SIG-M5 (cell line): ENCODE data around the gene ASCL3.
"Not testable (repeated sequence)": the region's sequence is repeated elsewhere in the genome, so short reads cannot be mapped to it uniquely, and the experiment has no call there.

Experiments used
- DNase-seq: peaks from one replicate; lab custom pipeline; 2025; lab: John Stamatoyannopoulos, UW

Gene ASCL3

GRCh38 chr11:8942518-8943066 lies at the start of gene ASCL3:
Gene ASCL3 (minus strand): TSS chr11:8943016. CDS start chr11:8938161, 4,855 bp downstream.
- DNase-seq = no peak

- DNase-seq = no peak
These were observed 46.6 kb upstream of the ASCL3 start for GRCh38 chr11:8989453-8989852.

GRCh38 chr11:8988329-8989234 lies 45.8 kb upstream of the ASCL3 start:
- DNase-seq = no peak

- no peak for DNase-seq
These were observed 44.6 kb upstream of the ASCL3 start for GRCh38 chr11:8987446-8987845.

- DNase-seq = not testable (repeated sequence)
These were observed 44.0 kb upstream of the ASCL3 start for GRCh38 chr11:8986772-8987171.

DNA sequence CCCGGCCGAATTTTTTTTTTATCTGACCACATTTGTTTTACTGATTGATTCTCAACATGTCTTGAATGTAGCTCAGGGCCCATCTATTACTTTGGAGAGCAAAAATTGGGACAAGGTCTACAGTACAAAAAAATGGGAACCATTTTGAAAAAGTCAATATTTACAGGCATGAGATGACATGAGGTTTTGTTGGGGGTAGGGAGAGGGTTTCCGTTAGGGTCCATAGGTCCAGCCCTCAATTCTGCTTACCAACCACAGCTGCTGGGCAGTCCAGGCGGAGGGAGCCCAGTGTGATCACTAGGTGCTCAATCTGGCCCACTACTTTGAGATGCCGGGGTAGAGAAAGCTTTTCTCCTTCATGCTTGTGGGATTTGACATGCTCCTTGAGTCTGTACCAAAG lies 42.6 kb upstream of the ASCL3 start:
- no peak for DNase-seq

DNA sequence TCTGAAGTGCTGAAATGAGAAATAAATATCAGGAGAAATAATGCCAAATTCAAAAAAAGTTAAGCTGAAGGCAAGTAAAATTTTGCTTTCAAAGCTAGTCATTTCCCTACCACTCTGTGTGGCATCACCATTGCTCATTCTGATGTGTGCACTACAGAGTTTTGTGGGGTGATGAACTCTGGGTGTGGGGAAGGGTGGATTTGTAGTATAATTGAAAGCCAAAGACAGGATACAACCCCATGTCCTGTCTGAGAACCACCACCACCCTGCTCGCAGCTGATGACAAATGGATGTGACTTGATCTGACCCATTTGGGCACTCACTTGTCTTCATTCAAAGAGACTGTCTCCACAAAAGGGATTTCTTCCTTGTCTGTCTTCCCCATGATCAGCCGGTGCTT lies 40.7 kb upstream of the ASCL3 start:
- no peak for DNase-seq

GRCh38 chr11:8980485-8980884 lies 37.7 kb upstream of the ASCL3 start:
- no peak for DNase-seq

DNA sequence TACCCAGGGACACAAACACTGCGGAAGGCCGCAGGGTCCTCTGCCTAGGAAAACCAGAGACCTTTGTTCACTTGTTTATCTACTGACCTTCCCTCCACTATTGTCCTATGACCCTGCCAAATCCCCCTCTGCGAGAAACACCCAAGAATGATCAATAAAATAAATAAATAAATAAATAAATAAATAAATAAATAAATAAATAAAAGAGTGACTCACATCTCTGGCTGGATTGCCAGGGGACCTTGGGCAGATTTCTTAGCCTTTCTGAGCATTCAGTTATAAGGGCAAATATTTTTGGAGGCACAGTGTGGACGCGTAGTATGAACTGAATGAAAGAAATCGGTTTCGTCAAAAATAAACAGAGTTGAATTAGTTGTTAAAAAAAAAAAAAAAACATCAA lies 36.5 kb upstream of the ASCL3 start:
- DNase-seq = not testable (repeated sequence)

- no peak for DNase-seq
These were observed 30.3 kb upstream of the ASCL3 start for GRCh38 chr11:8973121-8973520.

- no peak for DNase-seq
These were observed 29.1 kb upstream of the ASCL3 start for GRCh38 chr11:8971924-8972316.

DNA sequence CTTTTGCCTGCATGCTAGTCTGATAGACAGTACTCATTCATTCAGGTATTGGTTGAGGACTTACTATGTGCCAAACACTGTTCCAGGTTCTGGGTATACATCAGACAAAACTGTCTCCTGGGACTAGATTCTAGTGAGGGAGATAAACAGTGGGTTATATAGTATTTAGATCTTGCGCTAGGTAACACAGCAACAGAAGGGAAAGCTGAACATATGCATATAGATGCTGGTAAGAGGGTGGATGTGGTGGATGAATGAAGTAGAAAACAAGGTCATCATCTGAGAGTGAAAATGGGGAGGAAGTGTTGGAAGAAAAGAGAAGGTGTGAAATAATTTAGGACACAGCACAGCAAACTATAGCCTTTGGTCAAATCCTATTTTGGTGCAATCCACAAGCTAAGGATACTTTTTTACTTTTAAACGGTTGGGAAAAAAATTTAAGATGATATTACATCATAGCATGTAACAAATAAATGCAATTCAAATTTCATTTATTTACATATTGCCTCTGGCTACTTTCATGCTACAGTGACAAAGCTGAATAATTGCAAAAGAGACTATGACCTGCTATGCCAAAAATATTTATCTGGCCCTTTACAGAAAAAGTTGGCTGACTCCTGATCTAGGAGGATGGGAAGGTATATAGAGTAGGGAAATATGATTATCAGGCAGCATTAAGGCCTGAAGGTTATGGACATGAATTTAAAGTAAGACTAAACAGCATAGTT lies 28.5 kb upstream of the ASCL3 start:
- DNase-seq = no peak

- DNase-seq = no peak
These were observed 24.4 kb upstream of the ASCL3 start for GRCh38 chr11:8967184-8967583.

GRCh38 chr11:8964324-8965320 lies 21.8 kb upstream of the ASCL3 start, which contains the start of gene TMEM9B:
Gene TMEM9B (minus strand): TSS chr11:8964442. CDS start chr11:8964313, 129 bp downstream.
- DNase-seq = no peak

DNA sequence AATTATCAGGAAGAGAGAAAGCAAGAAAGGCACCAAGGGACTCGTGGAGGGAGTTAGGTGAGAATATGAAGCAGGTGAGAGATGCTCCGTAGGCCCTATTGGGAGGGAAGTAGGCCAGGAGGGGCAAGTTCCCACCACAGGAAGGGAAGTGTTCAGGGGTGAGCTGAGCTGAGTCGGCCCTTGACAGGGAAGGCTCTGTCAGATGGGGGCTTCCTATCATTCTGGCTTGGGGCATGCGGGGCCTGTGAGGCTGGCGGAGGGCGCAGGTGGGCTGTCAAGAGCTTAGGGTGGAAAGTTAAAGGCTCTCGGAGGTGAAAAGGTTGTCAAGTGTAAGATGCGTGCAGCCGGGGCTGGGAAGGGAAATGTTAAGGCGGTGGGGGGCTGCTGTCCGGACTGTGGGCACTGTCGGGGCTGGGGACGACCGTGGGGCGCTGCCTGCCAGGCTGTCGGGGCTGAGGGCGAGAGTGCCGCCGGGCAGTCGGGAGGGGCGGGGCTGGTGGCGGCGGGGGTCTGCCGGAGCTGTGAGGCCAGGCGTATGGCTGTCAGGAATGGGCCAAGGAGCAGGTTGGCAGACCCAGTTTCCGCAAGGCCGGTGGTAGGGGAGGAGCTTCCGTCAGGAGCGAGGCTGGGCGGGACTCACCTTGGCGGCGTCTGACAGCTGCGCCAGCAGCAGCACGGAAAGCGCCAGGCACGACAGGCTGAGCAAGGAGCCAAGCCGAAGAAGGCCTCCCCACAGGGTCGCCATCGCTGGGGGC lies 20.9 kb upstream of the ASCL3 start:
- DNase-seq = no peak

GRCh38 chr11:8962841-8963240 lies 20.0 kb upstream of the ASCL3 start:
- no peak for DNase-seq

DNA sequence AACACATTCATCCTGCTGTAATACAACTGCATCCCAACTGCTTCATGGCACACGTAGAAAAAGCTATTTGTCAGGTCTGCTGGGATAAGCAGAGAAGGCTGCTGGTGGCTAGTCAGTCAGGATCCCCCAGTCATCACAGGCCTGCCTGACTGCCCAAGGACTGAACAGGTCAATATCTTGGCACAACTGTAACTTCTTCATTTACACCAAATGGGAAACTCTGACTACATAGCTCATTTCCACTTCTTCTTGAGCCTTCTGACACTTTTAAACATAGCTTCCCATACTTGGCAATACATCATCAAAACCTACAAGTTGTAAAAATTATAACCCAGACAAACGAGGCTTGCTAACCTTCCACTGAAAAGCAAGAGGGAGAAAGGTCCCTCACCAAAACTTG lies 18.6 kb upstream of the ASCL3 start:
- DNase-seq = no peak

- peak; percentile 22 for DNase-seq
These were observed 16.8 kb upstream of the ASCL3 start for GRCh38 chr11:8959546-8960166.

DNA sequence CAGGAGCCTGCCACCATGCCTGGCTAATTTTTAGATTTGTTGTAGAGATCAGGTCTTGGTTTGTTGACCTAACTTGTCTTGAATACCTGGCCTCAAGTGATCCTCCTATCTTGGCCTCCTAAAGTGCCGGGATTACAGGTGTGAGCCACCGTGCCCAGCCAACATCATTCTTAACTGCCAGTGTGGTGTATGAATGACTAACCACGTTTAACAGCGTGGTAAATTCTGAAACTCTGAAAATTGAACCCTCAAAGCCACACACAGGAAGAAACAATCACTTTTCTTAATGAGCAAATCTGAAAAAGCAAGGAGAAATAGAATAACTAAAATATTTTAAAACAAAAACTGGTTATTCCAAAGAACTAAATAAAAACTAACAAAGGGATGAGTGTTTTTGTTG lies 14.0 kb upstream of the ASCL3 start:
- DNase-seq = no peak

DNA sequence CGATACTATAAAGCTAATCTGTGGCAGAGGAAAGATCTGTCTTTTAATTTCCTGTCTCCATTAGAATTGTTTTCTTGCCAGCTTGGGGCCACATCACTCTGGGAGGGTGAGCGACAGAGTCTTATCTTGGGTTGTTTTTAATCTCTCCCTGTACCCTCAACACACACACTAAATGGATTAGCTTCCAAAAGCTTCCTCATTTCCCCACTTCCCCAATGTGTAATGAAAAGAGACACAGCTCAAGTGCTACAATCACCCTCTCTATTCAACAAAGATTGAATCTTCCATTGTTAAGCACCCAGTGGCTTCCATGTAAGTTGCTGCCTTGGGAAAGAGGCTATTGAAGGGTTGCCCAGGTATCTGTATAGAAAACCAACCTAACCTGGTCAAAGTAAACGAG lies 6.1 kb upstream of the ASCL3 start:
- no peak for DNase-seq
